Lower leg skin (tissue), 4 donors: ENCODE measurements around the gene SYT6. TPM values are rescaled to one million over a fixed set of nuclear protein-coding genes. Genes with fewer than 3 reads are reported as not detected.
A peak's percentile ranks its signal among the peaks of the same experiment; 100 is the strongest.

ENCODE experiments used
- DNase-seq, 2 donors: peaks; one replicate each; pipeline ENCODE4 v3.0.0-alpha.2; 2019; ENCODE audit warnings: low spot score in 2 of 2
- H3K4me3 ChIP-seq: fragments of 200-600 bp; sonication (generic); 2 replicates; pipeline ENCODE4 v1.5.1; 2017; ENCODE audit warnings: mild to moderate bottlenecking, low read depth; ENCODE audit not compliant: poor library complexity, severe bottlenecking
- CTCF ChIP-seq, 3 donors: fragments of 450-650 bp; IDR thresholded peaks; one replicate each; pipeline ENCODE4 v1.5.1; 2016; ENCODE audit warnings: antibody characterized with exemption in 3 of 3, mild to moderate bottlenecking in 3 of 3, moderate library complexity in 2 of 3
- POLR2A ChIP-seq, 2 donors: fragments of 450-650 bp; IDR thresholded peaks; one replicate each; pipeline ENCODE4 v1.6.1; 2016 to 2017; ENCODE audit warnings: antibody characterized with exemption in 2 of 2, mild to moderate bottlenecking in 1 of 2, moderate library complexity in 1 of 2
- WGBS, 2 donors: methylation state at CpG; one replicate each; pipeline ENCODE4 v1.1.5; 2018; 5-methylcytosine and 5-hydroxymethylcytosine counted together
- intact Hi-C: fragments of 100-400 bp; cut with DNase I; formaldehyde crosslinking; loops from one replicate; pipeline ENCODE4 v1.15.0; 2023; ENCODE audit warnings: low total_unique reads
- total RNA-seq, 4 donors: library from RNA; depleted of rRNA; stranded (reverse); fragments of >200 nt; gene quantifications; one replicate each; pipeline ENCODE4 v1.1.0, GENCODE V29; 2016

Gene SYT6
- total RNA-seq, 4 donors from 2014 or later: 0.10 to 4.5 TPM; not detected in 2

- intact Hi-C loops: no loop called here
- TF ChIP-seq CTCF (IDR thresholded peaks at IDR 0.05) (no peak), POLR2A (IDR thresholded peaks at IDR 0.05) (no peak)
- DNase-seq: peak in 1 of 2 donors; percentile 61
- H3K4me3 ChIP-seq: no peak overlapping the region
- 89 to 90% methylated on average over 2 of the region's 2 CpGs for WGBS, 2 donors
Observed at GRCh38 chr1:114087495-114087894, 66.2 kb downstream of the SYT6 start.

- intact Hi-C loops: no loop called here
- TF ChIP-seq POLR2A (IDR thresholded peaks at IDR 0.05): no peak
- TF ChIP-seq CTCF (IDR thresholded peaks at IDR 0.05): no peak
- WGBS, 2 donors: 79 to 89% methylated on average over 8 of the region's 8 CpGs
- H3K4me3 ChIP-seq: no peak overlapping the region
- DNase-seq: peak in 1 of 2 donors; percentile 42
Observed at GRCh38 chr1:114086601-114087368, 66.9 kb downstream of the SYT6 start.

GRCh38 chr1:114082867-114083585 lies 70.6 kb downstream of the SYT6 start:
- DNase-seq: peak in 1 of 2 donors; percentile 32
- no peak overlapping the region for H3K4me3 ChIP-seq
- TF ChIP-seq POLR2A (IDR thresholded peaks at IDR 0.05) (no peak), CTCF (IDR thresholded peaks at IDR 0.05) (no peak)
- WGBS, 2 donors: 74 to 88% methylated on average over 2 of the region's 2 CpGs
- intact Hi-C loops: no loop called here

- intact Hi-C loops: no loop called here
- no peak overlapping the region for H3K4me3 ChIP-seq
- 65 to 88% methylated on average over 2 of the region's 2 CpGs for WGBS, 2 donors
- DNase-seq: peak in 1 of 2 donors; percentile 34
- TF ChIP-seq CTCF (IDR thresholded peaks at IDR 0.05) (no peak), POLR2A (IDR thresholded peaks at IDR 0.05) (no peak)
Observed at GRCh38 chr1:114082304-114082630, 71.4 kb downstream of the SYT6 start.

GRCh38 chr1:114081437-114082303 lies 72.0 kb downstream of the SYT6 start:
- 53 to 69% methylated on average over 17 of the region's 17 CpGs for WGBS, 2 donors
- DNase-seq: peak in 1 of 2 donors; percentile 82
- intact Hi-C loops: no loop called here
- H3K4me3 ChIP-seq: no peak overlapping the region
- TF ChIP-seq POLR2A (IDR thresholded peaks at IDR 0.05) (no peak), CTCF (IDR thresholded peaks at IDR 0.05) (no peak)
